Activated T-helper 2 cell treated with anti-CD3 and anti-CD28 coated beads, Interferon-gamma antibody, Interleukin-2, Interleukin-4, amounts not matched to agents 10 μg/mL and 5 μg/mL and 100 μg/mL, durations not matched to agents 14 hours and 24 hours and 36 hours (primary cell): Measurements from ENCODE around the gene ITGAE. TPM values are rescaled to one million over a fixed set of nuclear protein-coding genes. Genes with fewer than 3 reads are reported as not detected.

Experiments used
- DNase-seq: peaks from one replicate; pipeline ENCODE4 v3.0.0; 2021; ENCODE audit warnings: low spot score
- H3K27ac Mint-ChIP-seq: one replicate; pipeline ENCODE4 v1.8.0; 2021; ENCODE audit warnings: mixed read lengths
- H3K27me3 Mint-ChIP-seq: one replicate; pipeline ENCODE4 v1.8.0; 2021; ENCODE audit warnings: low read depth, mixed read lengths
- H3K36me3 Mint-ChIP-seq: one replicate; pipeline ENCODE4 v1.8.0; 2021; ENCODE audit warnings: low read depth, mixed read lengths
- H3K4me1 Mint-ChIP-seq: one replicate; pipeline ENCODE4 v1.8.0; 2021; ENCODE audit warnings: low read depth, mixed read lengths
- H3K4me3 Mint-ChIP-seq: one replicate; pipeline ENCODE4 v1.8.0; 2021; ENCODE audit warnings: low read depth, mild to moderate bottlenecking, moderate library complexity, mixed read lengths
- H3K9me3 Mint-ChIP-seq: one replicate; pipeline ENCODE4 v1.8.0; 2021; ENCODE audit warnings: mixed read lengths
- intact Hi-C: fragments of 100-400 bp; cut with micrococcal nuclease; formaldehyde crosslinking; loops from one replicate; pipeline ENCODE4 v1.15.1; 2023
- total RNA-seq: library from RNA; stranded (reverse); gene quantifications from 2 replicates; pipeline ENCODE4 v1.2.3, GENCODE V29; 2022

ITGAE gene
- total RNA-seq, 1 donor from 2014 or later: 36.2 TPM

DNA sequence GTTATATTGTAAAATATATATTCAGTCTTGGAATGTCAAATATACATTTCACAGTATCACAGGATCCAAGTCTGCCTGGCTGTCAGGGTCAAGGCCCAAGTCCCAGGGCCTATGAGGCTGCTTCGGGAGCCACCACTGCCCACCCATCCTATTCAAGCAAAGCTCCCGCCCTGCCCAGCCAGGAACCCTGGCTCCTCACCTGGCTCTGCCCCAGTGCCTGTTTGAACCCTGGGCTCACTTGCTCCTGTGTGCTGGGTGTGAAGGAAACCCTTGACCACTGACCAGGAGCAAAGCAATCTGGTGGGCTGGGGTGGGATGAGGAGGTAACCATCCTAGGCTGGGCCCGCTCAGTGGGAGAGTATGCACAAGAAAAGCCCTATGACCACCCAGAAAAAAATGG, 27.0 kb downstream of the ITGAE start:
- H3K4me3 Mint-ChIP-seq: no peak overlapping the region
- intact Hi-C loops: no loop called here
- peaks cover 2% of the 10 kb centered on the region for H3K27me3 Mint-ChIP-seq
- H3K36me3 Mint-ChIP-seq: no peaks in the 10 kb centered on the region
- no peak for DNase-seq
- H3K4me1 Mint-ChIP-seq: peaks cover 16% of the 10 kb centered on the region
- H3K9me3 Mint-ChIP-seq: no peaks in the 10 kb centered on the region
- no peak overlapping the region for H3K27ac Mint-ChIP-seq

DNA sequence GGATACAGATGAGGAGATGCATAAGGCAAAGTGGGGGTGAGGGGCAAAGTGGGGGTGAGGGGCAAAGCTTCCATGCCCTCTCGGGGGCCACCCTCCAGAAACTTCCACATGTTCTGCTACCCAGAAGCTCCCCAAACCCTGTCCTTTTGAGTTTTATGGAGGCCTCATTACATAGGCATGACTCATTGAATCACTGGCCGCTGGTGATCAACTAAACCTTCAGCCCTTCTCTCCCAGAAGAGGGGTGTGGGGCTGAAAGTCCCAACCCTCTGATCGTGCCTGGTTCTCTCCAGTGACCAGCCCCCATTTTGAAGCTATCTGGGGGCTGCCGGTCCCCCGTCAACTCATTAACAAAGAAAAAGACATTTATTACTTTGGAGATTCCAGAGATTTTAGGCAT, 27.5 kb downstream of the ITGAE start:
- Mint-ChIP-seq H3K9me3 (no peaks in the 10 kb centered on the region), H3K4me3 (no peak overlapping the region), H3K27ac (no peak overlapping the region), H3K36me3 (no peaks in the 10 kb centered on the region), H3K4me1 (peaks cover 19% of the 10 kb centered on the region), H3K27me3 (peaks cover 2% of the 10 kb centered on the region)
- intact Hi-C loops: no loop called here
- DNase-seq: no peak

DNA sequence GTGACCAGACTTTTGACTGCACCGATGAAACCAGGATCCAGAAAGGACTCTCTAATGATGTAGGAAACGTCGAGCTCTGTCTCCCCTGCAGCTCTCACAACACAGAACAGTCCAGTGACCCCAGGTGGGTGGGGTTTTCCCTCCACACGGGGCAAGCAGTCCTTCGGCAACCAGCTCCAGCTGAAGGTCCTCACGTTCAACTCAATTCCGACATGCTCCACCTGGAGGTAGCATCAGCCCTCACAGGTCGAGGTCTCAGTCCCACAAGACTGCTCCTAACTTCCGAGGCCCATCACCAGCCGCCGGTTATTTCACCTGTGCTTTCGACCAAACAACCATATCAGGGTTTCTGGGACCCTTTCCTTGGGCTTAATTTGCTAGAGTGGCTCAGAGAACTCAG, 28.2 kb downstream of the ITGAE start:
- H3K4me1 Mint-ChIP-seq: peaks cover 20% of the 10 kb centered on the region
- H3K36me3 Mint-ChIP-seq: peaks cover under 1% of the 10 kb centered on the region
- peaks cover under 1% of the 10 kb centered on the region for H3K27me3 Mint-ChIP-seq
- H3K9me3 Mint-ChIP-seq: no peaks in the 10 kb centered on the region
- intact Hi-C loops: no loop called here
- no peak overlapping the region for H3K4me3 Mint-ChIP-seq
- no peak overlapping the region for H3K27ac Mint-ChIP-seq
- no peak for DNase-seq

DNA sequence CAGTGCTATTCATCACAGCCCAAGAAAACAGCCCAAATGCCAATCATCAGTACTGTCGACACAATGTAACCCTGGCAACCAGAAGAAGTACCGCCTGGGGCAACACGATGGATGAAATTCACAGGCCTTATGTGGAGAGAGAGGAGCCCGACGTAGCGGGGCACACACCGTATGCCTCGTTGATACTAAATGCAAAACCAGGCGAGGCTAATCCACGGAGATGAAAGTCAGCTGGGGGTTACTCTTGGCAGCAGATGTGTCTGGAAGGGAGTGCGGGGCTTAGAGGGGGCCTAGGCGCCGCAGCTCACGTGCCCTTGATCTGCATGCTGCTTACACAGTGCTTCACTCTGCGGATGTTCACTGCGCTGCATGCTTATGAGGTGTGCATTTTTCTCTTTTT, 29.8 kb downstream of the ITGAE start:
- Mint-ChIP-seq H3K4me1 (peaks cover 28% of the 10 kb centered on the region), H3K9me3 (peaks cover 7% of the 10 kb centered on the region), H3K36me3 (peaks cover 9% of the 10 kb centered on the region), H3K4me3 (no peak overlapping the region), H3K27ac (no peak overlapping the region), H3K27me3 (no peaks in the 10 kb centered on the region)
- intact Hi-C loops: no loop called here
- no peak for DNase-seq

DNA sequence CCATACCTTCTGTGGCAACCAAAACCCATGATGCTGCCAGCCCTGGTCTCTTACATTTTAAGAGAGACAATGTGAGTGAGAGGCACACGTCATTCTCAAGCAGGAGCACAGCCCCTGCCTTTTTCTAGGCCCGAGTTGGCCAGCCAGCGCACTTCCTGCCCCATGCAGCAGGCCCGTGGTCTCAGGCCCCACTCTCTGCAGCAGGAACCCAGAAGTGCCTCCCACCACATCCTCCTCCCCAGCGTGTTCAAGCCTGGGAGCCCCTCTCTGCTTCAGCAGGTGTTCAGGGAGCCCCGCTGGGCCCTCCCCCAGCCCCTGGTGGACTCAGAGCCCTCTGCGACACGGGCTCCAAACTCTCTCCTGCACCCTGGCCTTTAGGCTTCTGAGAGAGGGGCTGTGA, 30.5 kb downstream of the ITGAE start:
- peak overlapping the region; percentile 47 for H3K27ac Mint-ChIP-seq
- intact Hi-C loops: no loop called here
- H3K4me3 Mint-ChIP-seq: no peak overlapping the region
- peaks cover 9% of the 10 kb centered on the region for H3K36me3 Mint-ChIP-seq
- no peak for DNase-seq
- H3K4me1 Mint-ChIP-seq: peaks cover 35% of the 10 kb centered on the region
- no peaks in the 10 kb centered on the region for H3K27me3 Mint-ChIP-seq
- H3K9me3 Mint-ChIP-seq: peaks cover 7% of the 10 kb centered on the region

DNA sequence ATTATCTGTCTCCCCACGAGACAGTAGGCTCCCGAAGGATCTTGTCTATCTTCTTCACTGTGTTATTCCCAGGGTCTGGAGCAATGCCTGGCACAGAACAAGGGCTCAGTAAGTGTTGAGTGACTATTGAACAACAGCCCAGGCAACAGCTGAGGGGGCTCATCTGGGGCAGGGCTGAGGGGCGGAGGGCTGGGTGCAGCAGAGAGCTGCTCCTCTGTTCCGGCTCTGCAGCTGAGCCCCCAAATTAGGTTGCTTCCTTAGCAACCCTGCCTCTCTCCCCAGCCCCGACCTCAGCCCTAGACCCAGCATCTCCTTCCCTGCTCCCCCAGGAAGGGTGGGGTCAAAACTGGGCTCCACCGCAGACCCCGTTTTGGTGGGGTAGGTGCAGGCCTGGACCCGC, 32.2 kb downstream of the ITGAE start:
- Mint-ChIP-seq H3K27me3 (no peaks in the 10 kb centered on the region), H3K4me3 (no peak overlapping the region), H3K4me1 (peaks cover 46% of the 10 kb centered on the region), H3K9me3 (peaks cover 7% of the 10 kb centered on the region), H3K36me3 (peaks cover 9% of the 10 kb centered on the region), H3K27ac (no peak overlapping the region)
- DNase-seq: no peak
- intact Hi-C loops: no loop called here

DNA sequence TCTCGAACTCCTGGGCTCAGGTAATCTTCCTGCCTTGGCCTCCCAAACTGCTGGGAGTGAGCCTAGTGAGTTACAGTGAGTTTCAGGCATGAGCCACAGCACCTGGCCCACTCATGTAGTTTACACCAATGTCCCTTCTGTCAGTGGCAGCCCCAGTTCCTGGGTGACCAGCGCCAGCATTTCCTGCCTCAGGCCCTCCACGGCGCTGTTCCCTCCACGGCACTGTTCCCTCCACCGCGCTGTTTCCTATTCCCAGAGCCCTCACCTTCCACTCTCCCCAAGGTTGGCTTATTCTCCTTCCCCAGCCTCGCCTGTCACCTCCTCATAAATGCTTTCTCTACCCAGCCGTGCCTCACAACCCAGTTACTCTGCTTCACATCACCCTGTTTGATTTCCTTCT, 32.6 kb downstream of the ITGAE start:
- DNase-seq: no peak
- Mint-ChIP-seq H3K4me1 (peaks cover 50% of the 10 kb centered on the region), H3K4me3 (no peak overlapping the region), H3K36me3 (peaks cover 9% of the 10 kb centered on the region), H3K27me3 (no peaks in the 10 kb centered on the region), H3K27ac (no peak overlapping the region), H3K9me3 (peaks cover 7% of the 10 kb centered on the region)
- intact Hi-C loops: no loop called here

DNA sequence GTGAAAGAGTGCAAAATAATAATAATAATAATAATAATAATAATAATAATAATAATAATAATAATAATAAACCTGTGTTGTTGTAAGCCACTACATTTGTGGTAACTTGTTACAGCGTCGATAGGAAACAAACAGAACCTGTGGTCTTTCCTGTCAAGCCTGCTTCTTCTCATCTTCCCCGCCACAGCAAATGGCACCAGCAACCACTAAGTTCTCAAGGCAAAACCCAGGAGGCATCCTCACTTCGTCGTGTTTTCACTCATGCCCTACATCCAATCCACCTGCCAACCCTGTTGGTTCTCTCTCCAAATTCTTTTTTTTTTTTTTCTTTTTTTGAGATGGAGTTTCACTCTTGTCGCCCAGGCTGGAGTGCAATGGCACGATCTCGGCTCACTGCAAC, 34.2 kb downstream of the ITGAE start:
- H3K27me3 Mint-ChIP-seq: no peaks in the 10 kb centered on the region
- intact Hi-C loops: no loop called here
- H3K36me3 Mint-ChIP-seq: peaks cover 9% of the 10 kb centered on the region
- no peak overlapping the region for H3K4me3 Mint-ChIP-seq
- DNase-seq: no peak
- peak overlapping the region; percentile 36 for H3K27ac Mint-ChIP-seq
- H3K9me3 Mint-ChIP-seq: peaks cover 7% of the 10 kb centered on the region
- H3K4me1 Mint-ChIP-seq: peaks cover 56% of the 10 kb centered on the region

DNA sequence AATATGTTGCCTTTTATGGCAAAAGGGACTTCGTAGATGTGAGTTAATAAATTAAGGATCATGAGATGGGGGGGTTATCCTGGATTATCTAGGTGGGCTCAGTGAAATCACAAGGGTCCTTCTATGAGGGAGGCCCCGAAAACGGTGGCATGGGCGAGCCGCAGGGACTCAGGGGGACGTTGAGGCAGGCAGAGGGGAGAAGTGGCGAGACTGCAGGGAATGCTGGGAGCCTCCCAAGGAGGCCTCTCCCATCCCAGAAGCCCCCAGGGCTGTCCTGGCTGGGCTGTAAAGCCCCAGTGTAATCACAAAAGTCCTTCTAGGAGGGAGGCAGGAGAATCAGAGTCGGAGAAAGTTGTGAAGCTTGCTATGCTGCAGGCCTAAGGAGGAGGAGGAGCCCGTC, 35.0 kb downstream of the ITGAE start:
- H3K4me3 Mint-ChIP-seq: no peak overlapping the region
- DNase-seq: no peak
- H3K36me3 Mint-ChIP-seq: peaks cover 14% of the 10 kb centered on the region
- intact Hi-C loops: loop anchor here (1.0 kb wide), 2 partner anchors 25 to 30 kb away; no protein-coding TSS in a partner anchor
- H3K9me3 Mint-ChIP-seq: peaks cover 9% of the 10 kb centered on the region
- H3K27ac Mint-ChIP-seq: peak overlapping the region; percentile 91
- H3K27me3 Mint-ChIP-seq: no peaks in the 10 kb centered on the region
- H3K4me1 Mint-ChIP-seq: peaks cover 53% of the 10 kb centered on the region

DNA sequence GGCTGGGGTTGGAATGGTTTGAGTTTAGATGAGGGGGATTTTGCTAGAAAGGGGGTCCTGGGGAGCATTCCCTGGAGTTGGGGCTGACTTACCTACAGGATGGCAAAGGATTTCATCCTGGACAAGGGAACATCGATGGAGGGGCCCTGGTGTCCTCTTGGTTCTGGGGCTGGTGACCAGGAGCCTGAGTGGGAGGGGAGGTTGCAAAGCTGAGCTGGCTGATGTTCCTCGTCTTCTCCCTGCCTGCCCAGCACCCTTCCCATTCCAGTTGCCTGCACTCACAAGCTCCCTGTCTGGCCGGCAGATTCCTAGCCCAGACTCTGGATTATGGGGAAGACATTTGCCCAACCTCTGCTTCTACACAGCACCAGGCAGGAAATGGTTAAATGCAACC, 37.2 kb downstream of the ITGAE start:
- Mint-ChIP-seq H3K36me3 (peaks cover 31% of the 10 kb centered on the region), H3K9me3 (peaks cover 22% of the 10 kb centered on the region), H3K4me1 (peaks cover 44% of the 10 kb centered on the region), H3K27me3 (no peaks in the 10 kb centered on the region), H3K27ac (peak overlapping the region; percentile 91), H3K4me3 (peak overlapping the region; percentile 64)
- DNase-seq: no peak
- intact Hi-C loops: loop anchor here (1.0 kb wide), 1 partner anchor 52 kb away; no protein-coding TSS in a partner anchor

DNA sequence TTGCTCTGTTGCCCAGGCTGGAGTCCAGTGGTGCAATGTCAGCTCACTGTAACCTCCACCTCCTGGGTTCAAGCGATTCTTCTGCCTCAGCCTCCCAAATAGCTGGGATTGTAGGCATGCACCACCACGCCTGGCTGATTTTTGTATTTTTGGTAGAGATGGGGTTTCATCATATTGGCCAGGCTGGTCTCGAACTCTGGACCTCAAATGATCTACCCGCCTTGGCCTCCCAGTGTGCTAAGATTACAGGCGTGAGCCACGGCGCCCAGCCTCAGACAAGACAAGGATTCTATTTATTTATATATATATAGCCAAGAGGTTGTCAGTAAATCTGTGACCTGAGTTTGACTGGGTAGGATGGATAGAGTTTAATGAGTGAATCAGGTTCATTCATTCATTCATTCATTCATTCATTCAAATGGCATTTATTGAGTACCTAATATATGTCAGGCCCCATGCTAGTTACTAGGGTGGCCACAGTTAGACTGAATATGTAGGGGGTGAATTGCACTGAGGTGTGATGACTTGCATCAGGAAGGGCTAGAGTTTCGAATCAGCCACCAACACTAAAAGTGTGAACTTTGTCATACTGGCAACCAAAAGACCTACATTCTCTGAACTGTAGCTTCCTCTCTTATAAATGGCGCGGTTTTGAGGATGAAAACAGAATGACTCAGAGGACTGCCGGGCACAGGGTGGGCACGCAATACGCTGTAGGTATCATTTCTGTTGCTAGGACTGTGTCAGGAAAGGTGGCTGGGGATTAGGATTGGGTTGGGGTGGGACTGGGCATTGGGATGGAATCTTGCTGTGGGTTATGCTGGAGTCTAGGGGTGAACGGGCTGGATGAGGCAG, 37.8 kb downstream of the ITGAE start:
- peaks cover 42% of the 10 kb centered on the region for H3K4me1 Mint-ChIP-seq
- peaks cover 31% of the 10 kb centered on the region for H3K36me3 Mint-ChIP-seq
- H3K27ac Mint-ChIP-seq: peak overlapping the region; percentile 91
- H3K27me3 Mint-ChIP-seq: no peaks in the 10 kb centered on the region
- intact Hi-C loops: loop anchor here (1.0 kb wide), 1 partner anchor 52 kb away; no protein-coding TSS in a partner anchor
- peak; percentile 24 for DNase-seq
- H3K4me3 Mint-ChIP-seq: peak overlapping the region; percentile 64
- peaks cover 22% of the 10 kb centered on the region for H3K9me3 Mint-ChIP-seq

DNA sequence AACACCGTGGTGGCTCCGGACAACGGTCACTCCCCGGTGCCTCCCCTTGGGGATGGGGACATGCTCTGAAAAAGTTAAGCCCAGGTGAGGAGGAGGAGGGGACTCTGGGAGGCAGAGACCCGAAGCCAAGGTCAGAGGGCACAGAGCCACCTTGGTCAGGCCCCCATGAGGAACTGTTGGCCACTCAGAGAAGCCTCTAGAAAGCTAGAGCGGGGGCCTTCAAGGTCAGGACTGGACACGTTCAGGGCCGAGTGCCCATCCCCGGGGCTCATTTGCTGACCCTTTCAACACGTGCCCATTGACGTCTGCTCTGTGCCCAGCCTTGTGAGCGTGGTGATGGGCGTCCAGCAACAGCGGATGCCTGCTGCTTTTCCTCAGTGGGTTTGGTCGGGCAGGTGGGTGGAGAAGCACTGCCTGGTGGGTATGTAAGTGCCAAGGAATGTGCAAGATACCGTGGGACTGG, 39.0 kb downstream of the ITGAE start:
- Mint-ChIP-seq H3K27me3 (no peaks in the 10 kb centered on the region), H3K4me1 (peaks cover 39% of the 10 kb centered on the region), H3K4me3 (no peak overlapping the region), H3K9me3 (peaks cover 18% of the 10 kb centered on the region), H3K36me3 (peaks cover 25% of the 10 kb centered on the region), H3K27ac (no peak overlapping the region)
- DNase-seq: no peak
- intact Hi-C loops: no loop called here

DNA sequence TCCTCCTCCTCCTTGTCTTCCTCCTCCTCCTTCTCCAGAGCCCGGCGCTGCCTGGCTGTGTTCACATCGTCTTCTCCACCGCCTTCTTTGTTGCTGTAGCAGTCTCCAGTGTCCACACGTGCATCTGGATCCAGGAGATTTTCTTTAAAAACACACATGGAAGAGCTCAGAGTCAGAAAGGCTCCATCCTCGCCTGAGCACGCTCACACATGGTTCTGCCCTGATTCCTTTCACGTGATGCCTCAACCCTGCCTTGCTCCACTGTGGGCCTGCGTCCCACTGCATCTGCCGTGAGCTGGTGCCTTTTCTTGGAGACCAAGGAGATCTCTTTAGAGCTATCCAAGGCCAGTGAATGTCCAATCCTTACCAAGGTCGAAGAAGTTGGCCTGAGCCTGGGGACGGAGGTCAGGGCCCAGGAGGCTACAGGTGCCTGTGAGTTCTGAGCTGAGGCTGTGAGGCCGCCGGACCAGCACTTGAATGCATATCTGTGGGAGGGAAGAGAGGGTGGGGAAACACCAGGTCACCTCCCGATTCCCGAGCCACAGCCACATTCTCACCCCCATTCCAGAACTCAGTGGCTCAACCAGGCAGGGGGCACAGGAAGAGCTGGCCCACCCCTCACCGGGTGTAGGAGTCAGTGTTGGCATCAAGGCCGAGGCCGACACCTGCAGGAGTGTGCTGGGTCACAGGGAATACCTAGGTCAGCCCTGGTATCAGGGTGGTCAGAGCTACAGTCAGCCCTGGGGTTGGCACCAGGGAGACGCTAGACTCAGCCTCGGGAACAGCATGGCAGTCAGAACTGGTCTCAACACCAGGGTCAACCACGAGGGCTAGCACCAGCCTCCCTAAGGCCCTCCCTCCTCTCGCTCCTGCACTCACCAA, 39.7 kb downstream of the ITGAE start:
- H3K27ac Mint-ChIP-seq: no peak overlapping the region
- intact Hi-C loops: no loop called here
- no peaks in the 10 kb centered on the region for H3K27me3 Mint-ChIP-seq
- H3K36me3 Mint-ChIP-seq: peaks cover 22% of the 10 kb centered on the region
- H3K9me3 Mint-ChIP-seq: peaks cover 15% of the 10 kb centered on the region
- H3K4me1 Mint-ChIP-seq: peaks cover 34% of the 10 kb centered on the region
- no peak overlapping the region for H3K4me3 Mint-ChIP-seq
- DNase-seq: no peak
